AG10803 (cell line): ENCODE measurements around the gene LTB4R.

Experiments
- DNase-seq: peaks from one replicate; pipeline ENCODE4 v3.0.0; 2010; ENCODE audit warnings: low read depth
- H3K4me3 ChIP-seq: 2 replicates; pipeline ENCODE4 v1.5.1; 2011; ENCODE audit warnings: mild to moderate bottlenecking, low read length, control low read depth
- CTCF ChIP-seq: conservative IDR thresholded peaks from 2 replicates; pipeline ENCODE4 v1.5.1; 2011; ENCODE audit warnings: mild to moderate bottlenecking, low read length, control low read depth, inconsistent platforms

The LTB4R gene

GRCh38 chr14:24361326-24361725 is 50.0 kb downstream of the LTB4R start:
- TF ChIP-seq CTCF: no peak
- no peak overlapping the region for H3K4me3 ChIP-seq
- no peak for DNase-seq

- H3K4me3 ChIP-seq: no peak overlapping the region
- DNase-seq: peak; percentile 82
- TF ChIP-seq CTCF: no peak
Measured at GRCh38 chr14:24362241-24362960, 51.1 kb downstream of the LTB4R start.

- no peak overlapping the region for H3K4me3 ChIP-seq
- DNase-seq: no peak
- TF ChIP-seq CTCF: no peak
Measured at GRCh38 chr14:24363401-24363800, 52.1 kb downstream of the LTB4R start.

GRCh38 chr14:24364841-24365240 is 53.5 kb downstream of the LTB4R start:
- no peak for TF ChIP-seq CTCF
- H3K4me3 ChIP-seq: no peak overlapping the region
- DNase-seq: peak; percentile 22

GRCh38 chr14:24365600-24366412 is 54.5 kb downstream of the LTB4R start:
- DNase-seq: peak; percentile 96
- peak overlapping the region; percentile 60 for H3K4me3 ChIP-seq

GRCh38 chr14:24366413-24366720 is 55.1 kb downstream of the LTB4R start:
- peak overlapping the region; percentile 60 for H3K4me3 ChIP-seq
- no peak for DNase-seq
- TF ChIP-seq CTCF: no peak

More at GRCh38 chr14:24365600-24366412, 54.5 kb downstream of the LTB4R start:
- TF ChIP-seq CTCF: peak; percentile 83
